SH-SY5Y (cell line): Measurements from ENCODE around the gene EML1.

Experiments
- GATA2 ChIP-seq: IDR thresholded peaks from 2 replicates; pipeline ENCODE4 v1.6.1; 2011; ENCODE audit warnings: mild to moderate bottlenecking, low read depth, low read length
- GATA3 ChIP-seq: IDR thresholded peaks from 2 replicates; pipeline ENCODE4 v1.6.1; 2011; ENCODE audit warnings: low read depth, mild to moderate bottlenecking, low read length, moderate library complexity

Gene EML1

DNA sequence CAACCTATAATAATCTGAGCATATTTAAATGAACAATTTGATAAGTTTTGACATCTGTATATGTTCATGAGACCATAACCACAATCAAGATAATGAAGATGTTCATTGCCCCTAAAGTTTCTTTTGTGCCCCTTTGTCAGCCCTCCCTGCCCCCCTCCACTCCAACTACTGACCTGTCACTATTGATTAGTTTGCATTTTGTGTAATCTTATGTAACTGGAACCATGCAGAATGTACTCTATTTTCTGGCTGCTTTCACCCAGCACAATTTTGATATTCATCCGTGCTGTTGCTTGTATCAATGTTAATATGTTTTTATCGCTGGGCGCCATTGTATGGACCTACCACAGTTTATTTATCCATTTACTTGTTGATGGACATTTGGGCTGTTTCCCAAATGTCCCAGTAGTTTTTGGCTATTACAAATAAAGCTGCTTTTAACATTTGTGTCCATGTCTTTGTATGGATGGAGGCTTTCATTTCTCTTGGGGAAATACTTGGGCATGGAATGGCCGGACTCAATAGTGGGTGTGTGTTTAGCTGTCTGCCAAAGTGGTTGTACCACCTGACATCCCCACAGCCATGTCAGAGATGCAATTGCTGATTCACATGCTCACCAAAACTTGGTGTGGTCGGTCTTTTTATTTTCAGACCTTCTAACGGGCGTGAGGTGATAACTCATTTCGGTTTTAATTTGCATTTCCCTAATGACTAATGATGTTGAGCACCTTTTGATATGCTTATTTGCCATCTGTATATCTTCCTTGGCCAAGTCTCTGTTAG, 38.9 kb downstream of the EML1 start:
- TF ChIP-seq GATA3 (no peak), GATA2 (no peak)

DNA sequence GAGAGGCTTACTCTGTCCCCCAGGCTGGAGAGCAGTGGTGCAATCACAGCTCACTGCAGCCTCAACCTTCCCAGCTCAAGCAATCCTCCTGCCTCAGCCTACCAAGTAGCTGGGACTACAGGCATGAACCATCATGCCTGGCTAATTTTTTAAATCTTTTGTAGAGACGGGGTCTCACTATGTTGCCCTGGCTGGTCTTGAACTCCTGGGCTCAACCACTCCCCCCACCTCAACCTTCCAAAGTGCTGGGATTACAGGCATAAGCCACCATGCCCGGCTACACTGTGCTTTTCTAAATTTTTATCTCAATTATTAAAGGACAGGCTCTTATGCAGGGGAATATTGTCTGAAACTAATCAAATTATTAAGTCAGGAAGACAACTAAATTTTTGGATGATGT, 44.6 kb downstream of the EML1 start:
- no peak for TF ChIP-seq GATA3
- TF ChIP-seq GATA2, result no peak

DNA sequence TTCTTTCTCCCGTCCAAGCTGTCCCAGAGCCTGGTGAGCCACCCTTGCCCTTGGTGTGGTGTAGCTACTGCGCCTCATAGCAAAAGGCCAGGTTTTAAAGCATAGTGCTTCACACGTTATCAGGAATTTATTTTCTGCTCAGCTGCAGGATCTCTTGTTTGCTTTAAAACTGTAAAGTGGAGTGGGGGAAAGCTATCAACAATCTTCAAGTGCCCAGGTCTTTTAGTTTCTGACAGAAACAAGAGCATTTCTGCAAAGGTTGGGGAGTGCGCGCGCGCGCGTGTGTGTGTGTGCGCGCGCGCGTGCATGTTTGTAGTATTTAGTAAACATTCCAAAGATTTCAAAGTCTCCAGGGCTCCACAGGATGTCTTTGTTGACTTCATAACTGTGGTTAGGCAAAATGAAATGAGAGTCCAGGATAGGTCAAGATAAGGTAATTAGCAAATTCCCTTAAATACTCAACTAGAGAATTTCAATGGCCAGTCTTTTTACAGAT, 45.5 kb downstream of the EML1 start:
- no peak for TF ChIP-seq GATA2
- no peak for TF ChIP-seq GATA3

DNA sequence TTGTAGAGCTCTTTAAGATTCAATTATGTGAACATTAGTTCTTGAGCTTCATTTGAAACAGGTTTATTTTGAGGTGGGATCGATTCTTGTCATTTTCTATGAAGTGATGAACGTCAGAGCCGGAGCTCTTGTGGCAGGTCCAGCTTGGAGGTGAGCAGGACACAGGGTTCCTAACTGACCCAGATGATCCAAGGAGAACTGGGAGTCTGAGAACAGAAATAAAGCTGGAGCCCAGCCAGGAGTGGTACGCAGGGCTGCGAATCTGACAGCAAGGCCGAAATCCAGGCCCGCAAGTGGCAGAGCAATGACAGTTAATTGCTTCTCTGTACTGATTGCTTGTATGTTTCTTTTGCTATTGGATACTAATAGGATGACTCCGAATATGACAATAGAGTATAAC, 46.5 kb downstream of the EML1 start:
- TF ChIP-seq GATA3 (no peak), GATA2 (no peak)

DNA sequence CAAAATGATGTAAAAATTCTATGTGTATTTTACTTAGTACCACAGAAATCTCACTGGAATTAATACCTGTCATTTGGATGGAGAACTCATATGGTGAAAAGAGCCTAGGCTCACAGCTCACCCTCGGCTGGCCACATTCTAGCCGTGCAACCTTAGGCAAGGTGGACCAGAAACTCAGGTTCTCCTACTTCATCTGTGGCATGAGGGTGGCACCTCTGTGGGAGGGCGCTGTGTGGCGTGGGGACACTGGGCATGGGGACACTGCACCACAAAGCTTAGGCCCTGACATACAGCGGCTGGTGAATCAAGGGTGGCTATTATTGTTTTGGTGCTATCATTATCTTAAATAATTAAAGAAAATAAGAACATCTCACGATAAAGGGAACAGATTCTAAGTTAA, 47.1 kb downstream of the EML1 start:
- no peak for TF ChIP-seq GATA3
- no peak for TF ChIP-seq GATA2

DNA sequence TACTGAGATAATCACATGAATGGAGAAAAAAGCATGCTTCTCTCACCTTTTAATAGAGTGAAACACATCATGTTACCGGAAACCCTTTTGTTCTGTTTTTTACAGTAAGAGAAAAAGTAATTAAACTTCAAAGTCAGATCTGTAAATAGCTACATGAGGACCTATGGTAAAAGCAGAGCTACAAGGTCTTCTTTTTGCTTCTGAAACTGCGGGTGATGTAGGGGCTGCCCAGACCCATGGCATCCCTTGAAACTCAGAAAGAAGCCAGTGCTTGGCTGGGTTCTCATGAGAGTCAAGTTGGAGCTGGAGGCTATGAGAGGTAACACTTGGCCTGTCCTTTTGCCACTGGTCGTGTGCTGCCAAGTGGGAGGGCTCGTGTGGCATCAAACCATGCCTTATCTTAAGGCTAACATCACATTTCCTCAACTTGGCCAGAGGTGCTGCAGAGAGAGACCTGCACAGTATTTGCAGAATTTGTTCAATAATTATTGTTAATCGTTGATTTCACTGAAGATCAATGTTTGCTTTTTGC, 47.6 kb downstream of the EML1 start:
- TF ChIP-seq GATA3 (no peak), GATA2 (no peak)

DNA sequence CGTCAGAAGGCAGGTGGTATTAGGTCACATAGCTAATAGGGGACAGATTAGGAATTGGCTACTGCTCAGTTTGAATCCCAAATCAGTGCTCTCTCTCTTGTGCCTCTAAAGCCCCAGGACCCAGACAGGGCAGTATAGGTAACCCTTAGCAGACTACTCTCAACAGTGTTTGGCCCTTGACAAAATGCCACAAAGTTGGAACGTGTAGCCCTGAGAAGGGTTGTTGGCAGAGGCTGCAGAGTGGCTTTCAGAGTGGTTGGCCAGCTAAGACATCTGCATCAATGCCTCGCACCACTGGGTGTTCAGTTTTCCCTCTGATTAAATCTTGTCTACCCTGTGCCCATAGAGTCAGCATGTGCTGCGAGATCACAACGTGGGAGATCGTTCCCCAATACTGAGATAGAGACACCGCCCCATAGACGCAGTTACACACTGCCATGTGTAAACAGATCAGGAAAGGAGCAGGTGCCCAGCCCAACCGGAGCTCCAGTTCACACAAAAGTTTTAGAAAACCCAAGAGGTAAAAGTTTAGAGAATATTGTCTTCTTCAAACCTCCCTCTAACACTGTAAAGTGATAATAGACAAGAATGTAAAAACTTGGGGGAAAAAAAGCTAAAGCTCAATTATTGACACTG, 48.3 kb downstream of the EML1 start:
- TF ChIP-seq GATA3 (no peak), GATA2 (no peak)

DNA sequence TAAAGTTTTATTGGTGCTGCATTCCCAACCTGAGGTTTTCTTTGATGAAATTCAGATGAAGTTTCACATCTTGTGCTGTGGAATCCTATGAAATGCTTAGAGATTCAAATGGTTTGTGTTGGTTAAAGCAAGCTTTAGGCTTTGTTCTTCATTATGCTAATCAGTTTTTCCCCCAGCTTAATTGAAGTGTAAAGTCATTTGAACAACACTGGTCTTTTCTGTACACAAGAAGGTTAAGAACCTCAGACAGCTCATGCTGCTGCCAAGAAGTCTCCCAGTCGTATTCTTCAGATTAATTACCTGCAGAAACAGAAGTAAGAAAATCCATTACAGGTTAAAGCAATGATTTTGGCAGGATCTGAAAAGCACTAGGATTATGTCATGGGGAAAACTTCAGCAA, 48.9 kb downstream of the EML1 start:
- TF ChIP-seq GATA2 (no peak), GATA3 (no peak)

DNA sequence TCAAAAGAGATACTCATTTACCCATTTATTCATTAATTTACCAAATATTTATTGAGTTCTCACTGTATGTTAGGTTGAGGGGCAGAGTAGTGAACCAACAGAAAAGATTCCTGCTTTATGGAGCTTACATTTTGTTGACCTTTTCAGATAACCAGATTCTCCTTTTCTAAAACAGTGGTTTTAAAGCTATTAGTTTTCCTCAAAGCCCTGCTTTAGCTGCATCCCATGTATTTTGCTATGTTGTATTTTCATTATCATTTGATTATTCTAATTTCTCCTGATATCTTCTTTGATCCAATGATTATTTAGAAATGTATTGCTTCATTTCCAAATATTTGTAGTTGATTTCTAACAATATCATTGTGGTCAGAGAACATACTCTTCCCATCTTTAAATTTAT, 53.6 kb downstream of the EML1 start:
- TF ChIP-seq GATA2 (no peak), GATA3 (no peak)

DNA sequence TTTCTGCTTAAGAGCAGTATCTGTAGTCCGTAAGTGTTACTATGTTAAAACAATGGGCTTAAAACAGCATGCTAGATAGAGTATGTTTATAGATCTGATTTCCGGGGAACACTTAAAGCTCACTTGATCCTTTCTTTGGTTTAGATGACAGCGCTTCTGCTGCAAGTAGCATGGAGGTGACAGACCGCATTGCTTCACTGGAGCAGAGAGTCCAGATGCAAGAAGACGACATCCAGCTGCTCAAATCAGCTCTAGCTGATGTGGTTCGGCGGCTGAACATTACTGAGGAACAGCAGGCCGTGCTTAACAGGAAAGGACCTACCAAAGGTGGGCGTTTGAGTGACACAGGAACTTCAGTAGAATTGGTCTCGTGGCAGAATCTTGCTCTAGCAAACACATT, 57.5 kb downstream of the EML1 start:
- no peak for TF ChIP-seq GATA2
- no peak for TF ChIP-seq GATA3

DNA sequence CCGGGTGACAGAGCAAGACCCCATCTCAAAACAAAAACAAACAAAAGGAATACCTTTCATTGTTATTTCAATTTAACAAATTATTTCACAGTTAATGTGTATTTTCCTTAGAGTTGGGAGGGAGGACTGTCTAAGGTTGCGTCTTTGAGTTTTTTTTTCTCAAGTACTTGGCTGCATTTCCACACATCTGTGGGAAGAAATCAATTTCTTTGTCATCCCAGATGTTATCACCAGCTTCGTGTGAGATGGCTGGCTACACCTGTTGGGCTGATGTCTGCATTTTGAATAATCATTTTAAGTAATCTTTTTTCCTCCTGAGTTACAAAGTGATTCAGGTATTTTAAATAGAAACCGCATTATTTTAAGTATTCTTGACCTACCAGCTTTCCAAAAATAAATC, 59.4 kb downstream of the EML1 start:
- TF ChIP-seq GATA3, result no peak
- TF ChIP-seq GATA2, result no peak

DNA sequence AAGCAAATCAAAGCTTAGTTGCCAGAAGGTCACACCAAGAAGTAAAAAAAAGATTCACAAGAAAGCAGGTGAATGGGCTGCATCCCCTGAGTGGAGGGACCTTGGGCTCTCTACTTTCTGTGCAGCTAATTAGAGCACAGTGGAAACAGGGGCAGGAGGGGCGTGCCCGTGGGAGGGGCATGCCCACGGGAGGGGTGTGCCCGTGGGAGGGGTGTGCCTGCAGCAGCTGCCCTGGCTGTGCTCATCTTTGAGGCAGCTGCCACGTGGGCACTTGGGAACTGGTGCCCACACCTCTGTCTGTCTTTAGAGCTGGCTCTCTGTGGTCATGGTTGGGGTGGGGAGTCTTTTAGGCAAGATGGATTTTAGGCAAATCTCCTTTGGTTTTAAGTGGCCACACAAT, 60.0 kb downstream of the EML1 start:
- TF ChIP-seq GATA3 (no peak), GATA2 (no peak)

DNA sequence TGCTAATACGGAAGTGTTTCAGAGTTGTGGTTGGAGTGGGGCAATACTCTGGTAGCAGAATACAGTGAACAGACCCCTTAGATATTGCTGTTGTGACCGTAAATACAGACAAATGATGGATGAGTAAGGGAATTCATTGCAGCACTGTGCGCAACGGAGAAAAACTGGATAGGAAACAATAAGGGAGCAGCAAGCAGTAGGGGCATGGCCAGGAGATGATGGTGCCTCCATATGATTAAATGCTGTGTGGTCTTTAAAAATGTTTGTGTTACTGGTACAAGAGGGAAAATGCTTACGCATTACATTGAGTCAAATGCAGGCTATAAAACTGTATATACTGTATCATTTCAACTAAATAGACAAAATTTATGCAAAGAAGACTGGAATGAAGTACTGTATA, 61.6 kb downstream of the EML1 start:
- no peak for TF ChIP-seq GATA3
- no peak for TF ChIP-seq GATA2

DNA sequence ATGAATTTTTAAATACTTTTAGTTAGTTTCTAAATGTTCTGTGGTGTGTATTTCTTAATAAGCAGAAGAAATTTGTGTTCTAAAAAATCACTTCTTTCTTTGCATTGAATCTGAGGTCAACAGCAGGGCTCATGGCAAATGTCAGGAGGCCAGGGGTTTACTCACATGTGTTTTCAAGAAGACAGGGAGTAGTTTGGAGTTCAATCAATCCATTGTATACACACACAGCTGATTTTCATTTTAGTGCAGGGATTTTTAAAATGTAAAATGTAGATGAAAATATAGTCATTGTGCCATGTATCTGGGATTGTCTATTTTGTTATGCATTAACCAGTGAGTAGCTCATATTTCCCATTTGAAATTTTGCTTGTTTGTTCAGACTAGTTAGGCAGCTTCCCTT, 62.1 kb downstream of the EML1 start:
- TF ChIP-seq GATA3 (no peak), GATA2 (no peak)

DNA sequence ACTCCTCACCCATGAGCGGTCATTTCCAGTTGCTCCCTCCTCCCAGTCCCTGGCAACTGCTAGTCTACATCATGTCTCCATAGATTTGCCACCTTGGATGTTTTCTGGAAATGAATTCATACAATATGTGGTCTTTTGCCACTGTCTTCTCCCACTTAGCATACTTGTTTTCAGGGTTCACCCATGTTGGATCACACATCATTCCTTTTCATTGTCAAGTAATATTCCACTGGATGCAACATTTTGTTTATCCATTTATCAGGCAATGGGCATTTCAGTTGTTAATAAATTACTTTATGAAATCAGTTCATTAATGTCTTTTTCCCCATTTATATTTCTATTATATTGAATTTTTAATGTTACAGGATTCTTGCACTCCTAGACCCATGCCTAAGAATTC, 64.3 kb downstream of the EML1 start:
- TF ChIP-seq GATA2 (no peak), GATA3 (no peak)

DNA sequence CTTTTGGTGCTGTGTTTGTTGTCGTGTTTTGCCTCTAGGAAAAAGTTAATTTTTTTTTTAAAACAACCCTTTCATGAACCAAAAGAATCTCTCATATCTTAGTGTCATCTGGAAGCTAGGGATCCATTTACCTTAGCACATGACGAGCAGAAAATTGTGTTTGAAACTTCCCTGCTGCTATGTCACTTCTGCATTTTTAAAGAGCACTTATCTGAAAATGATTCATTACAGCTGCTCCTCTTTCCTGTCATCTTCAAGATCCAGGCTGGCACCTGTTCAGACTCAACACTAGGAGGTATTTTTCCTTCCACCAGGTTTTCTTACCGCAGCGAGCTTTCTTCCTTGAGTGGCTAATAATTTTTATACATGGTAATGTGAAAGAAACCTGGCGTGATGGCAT, 67.0 kb downstream of the EML1 start:
- TF ChIP-seq GATA2, result no peak
- TF ChIP-seq GATA3, result no peak
